HEK293T (cell line): Measurements from ENCODE around the gene CACNA1C.

ENCODE experiments used
- ARNT ChIP-seq: fragments of 450-650 bp; IDR thresholded peaks from 2 replicates; pipeline ENCODE4 v1.6.1; 2017; ENCODE audit warnings: mild to moderate bottlenecking
- BHLHE40 ChIP-seq: fragments of 450-650 bp; IDR thresholded peaks from 2 replicates; pipeline ENCODE4 v1.6.1; 2016; ENCODE audit warnings: mild to moderate bottlenecking, moderate library complexity, borderline replicate concordance
- CTBP1 ChIP-seq: fragments of 450-650 bp; IDR thresholded peaks from 2 replicates; pipeline ENCODE4 v1.6.1; 2016; ENCODE audit warnings: borderline replicate concordance
- ELF4 ChIP-seq: fragments of 450-650 bp; IDR thresholded peaks from 2 replicates; pipeline ENCODE4 v1.6.1; 2017; ENCODE audit warnings: antibody characterized with exemption
- FOXA1 ChIP-seq: fragments of 450-650 bp; IDR thresholded peaks from 2 replicates; pipeline ENCODE4 v1.6.1; 2016; ENCODE audit warnings: mild to moderate bottlenecking
- FOXK2 ChIP-seq: fragments of 450-650 bp; IDR thresholded peaks from 2 replicates; pipeline ENCODE4 v1.6.1; 2016; ENCODE audit warnings: mild to moderate bottlenecking
- FOXM1 ChIP-seq: fragments of 450-650 bp; IDR thresholded peaks from 2 replicates; pipeline ENCODE4 v1.6.1; 2017; ENCODE audit warnings: mild to moderate bottlenecking, borderline replicate concordance
- HDGF ChIP-seq: fragments of 450-650 bp; IDR thresholded peaks from 2 replicates; pipeline ENCODE4 v1.6.1; 2017; ENCODE audit warnings: antibody characterized with exemption, borderline replicate concordance
- LEF1 ChIP-seq: fragments of 450-650 bp; IDR thresholded peaks from 2 replicates; pipeline ENCODE4 v1.6.1; 2017; ENCODE audit warnings: mild to moderate bottlenecking, borderline replicate concordance
- SP1 ChIP-seq: fragments of 450-650 bp; IDR thresholded peaks from 2 replicates; pipeline ENCODE4 v1.6.1; 2017
- SUZ12 ChIP-seq: fragments of 450-650 bp; IDR thresholded peaks from 2 replicates; pipeline ENCODE4 v1.6.1; 2016; ENCODE audit warnings: mild to moderate bottlenecking
- TARDBP ChIP-seq: fragments of 450-650 bp; IDR thresholded peaks from 2 replicates; pipeline ENCODE4 v1.6.1; 2016
- ZNF384 ChIP-seq: fragments of 450-650 bp; IDR thresholded peaks from 2 replicates; pipeline ENCODE4 v1.6.1; 2016
- TF ChIP-seq, protein P1 (sequence below): fragments of 450-650 bp; IDR thresholded peaks from 2 replicates; pipeline ENCODE4 v1.6.1; 2016

DNA sequence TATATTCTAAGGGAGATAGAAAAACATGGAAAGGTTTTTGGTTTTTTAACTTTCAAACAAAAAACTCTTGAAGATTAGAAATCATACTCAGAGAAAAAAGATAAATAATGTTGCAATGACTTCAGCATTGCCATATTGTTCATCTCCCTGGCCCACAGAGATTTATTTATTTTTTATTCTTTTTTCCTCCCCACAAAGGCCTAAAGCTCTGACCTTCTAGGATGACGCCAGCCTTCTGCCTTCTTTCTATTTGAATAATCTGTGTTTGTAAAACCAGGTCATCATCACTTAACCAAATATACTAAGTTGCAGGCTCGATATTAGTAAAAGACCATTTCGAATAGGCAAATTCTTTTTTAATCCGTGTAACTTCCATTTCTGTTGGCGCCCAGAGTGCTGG is 44.1 kb upstream of the CACNA1C start:
- TF ChIP-seq ARNT (no peak), BHLHE40 (no peak), HDGF (no peak), ELF4 (no peak), FOXK2 (no peak), SP1 (no peak), TARDBP (no peak), FOXA1 (no peak), LEF1 (no peak), CTBP1 (no peak), SUZ12 (no peak), FOXM1 (no peak), ZNF384 (no peak)
- TF ChIP-seq, protein P1, sequence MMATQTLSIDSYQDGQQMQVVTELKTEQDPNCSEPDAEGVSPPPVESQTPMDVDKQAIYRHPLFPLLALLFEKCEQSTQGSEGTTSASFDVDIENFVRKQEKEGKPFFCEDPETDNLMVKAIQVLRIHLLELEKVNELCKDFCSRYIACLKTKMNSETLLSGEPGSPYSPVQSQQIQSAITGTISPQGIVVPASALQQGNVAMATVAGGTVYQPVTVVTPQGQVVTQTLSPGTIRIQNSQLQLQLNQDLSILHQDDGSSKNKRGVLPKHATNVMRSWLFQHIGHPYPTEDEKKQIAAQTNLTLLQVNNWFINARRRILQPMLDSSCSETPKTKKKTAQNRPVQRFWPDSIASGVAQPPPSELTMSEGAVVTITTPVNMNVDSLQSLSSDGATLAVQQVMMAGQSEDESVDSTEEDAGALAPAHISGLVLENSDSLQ = no peak
